Posterior cingulate gyrus (tissue), 11 donors: ENCODE results near the gene IL21R.
"Not testable (repeated sequence)": the region's sequence is repeated elsewhere in the genome, so short reads cannot be mapped to it uniquely, and the experiment has no call there.

Experiments
- DNase-seq, 10 donors: peaks; one replicate each; pipeline versions ENCODE4 v3.0.0 to v3.0.0-alpha.2; 2020 to 2021; ENCODE audit warnings: mixed read lengths in 3 of 10
- intact Hi-C: fragments of 100-400 bp; cut with DNase I; formaldehyde crosslinking; loops from one replicate; pipeline ENCODE4 v1.15.1; 2023

Gene IL21R

DNA sequence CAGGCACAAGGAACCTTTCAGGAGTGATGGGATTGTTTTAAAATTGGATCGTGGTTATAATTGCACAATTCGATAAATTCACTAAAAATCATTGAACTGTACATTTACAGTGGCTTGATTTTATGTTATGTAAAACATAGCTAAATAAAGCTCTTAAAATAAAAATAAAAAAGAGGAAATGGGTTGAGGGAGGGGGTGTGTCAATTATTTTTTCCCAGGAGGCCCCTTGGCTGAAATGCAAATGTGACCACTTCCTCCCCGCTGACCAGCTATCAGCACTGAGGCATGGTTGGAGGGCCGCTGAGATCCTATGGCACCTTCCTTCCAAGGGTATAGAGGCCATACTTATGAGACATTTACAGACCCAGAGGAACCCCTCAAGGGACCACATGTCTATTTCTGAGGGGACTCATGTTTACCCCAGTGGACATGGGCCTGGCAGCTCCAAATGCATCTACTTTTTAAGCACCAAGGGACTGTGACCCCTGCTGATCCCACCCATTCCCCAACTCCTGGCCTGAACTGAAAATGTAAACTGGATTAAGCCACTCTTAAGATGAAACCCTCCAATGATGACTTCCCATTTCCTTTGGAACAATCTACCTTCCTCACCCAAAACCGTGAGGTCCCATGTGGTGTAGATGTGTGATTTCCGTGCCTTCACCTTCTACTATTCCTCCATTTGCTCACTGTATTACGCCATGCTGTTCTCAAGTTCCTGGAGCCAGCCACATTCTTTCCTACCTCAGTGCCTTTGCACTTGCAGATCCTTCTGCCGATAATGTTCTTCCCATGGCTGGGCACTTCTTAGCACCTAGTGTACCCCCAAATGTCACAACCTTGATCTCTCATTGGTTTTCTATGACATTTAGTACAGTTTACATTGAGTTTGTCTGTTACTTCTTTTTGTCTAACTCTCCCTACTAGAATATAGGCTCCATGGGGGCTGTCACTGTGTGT is 2.8 kb upstream of the IL21R start:
- no peak for DNase-seq
- intact Hi-C loops, result no loop called here

DNA sequence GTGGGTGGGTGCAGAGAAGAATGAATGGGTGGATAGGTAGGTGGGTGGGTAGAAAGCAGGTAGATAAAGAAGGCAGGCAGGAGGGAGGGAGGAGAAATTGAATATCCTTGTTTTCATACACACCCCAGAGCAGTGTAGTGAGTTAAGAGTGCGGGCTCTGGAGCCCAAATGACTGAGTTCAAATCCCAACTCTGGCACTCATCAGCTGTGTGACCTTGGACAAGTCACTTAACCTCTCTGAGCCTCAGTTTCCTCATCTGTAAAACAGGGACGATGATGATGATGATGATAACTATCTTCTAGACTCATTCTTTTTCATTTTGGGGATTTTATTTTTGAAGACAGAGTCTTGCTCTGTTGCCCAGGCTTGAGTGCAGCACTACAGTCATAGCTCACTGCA is 2.0 kb upstream of the IL21R start:
- intact Hi-C loops, result no loop called here
- no peak for DNase-seq

DNA sequence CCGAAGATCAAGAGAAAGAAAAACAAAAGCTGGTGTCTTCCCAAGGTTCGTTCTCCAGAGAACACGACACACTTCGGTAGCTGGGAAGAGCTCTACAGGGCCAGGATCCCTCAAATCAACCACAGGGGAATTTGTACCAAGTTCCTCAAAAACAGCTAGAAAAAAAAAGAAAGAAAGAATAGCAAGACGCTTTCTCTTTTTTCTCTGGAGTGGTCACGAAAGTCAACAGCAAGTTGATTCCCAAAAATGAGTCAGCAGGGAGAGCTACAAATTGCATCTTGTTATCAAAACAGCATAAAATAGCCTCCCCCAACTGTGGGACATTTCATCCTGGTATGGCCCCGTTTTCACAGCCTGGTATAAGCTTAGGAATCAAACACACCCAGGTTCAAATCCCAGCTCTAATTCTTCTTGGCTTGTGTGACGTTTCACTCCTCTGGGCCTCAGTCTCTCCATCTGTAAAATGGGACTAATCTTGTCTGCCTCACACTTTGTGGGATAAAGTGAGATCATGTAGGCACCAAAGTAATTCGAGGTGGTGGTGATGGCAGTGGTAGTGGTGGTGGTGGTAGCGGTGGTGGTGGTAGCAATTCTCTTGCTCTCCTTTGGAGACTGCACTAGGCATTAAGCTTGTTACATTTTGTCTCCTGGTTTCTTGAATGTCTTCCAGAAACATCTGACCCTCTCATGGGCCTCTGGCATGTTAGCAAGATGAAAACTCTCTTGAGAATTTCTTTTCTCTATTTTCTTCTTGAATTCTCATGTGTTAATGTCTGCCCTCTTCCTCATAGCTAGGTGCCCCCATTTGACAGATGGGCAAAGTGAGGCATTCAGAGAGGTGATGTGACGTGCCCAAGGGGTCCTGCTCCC is 988 bp upstream of the IL21R start:
- DNase-seq, result no peak
- intact Hi-C loops, result no loop called here

DNA sequence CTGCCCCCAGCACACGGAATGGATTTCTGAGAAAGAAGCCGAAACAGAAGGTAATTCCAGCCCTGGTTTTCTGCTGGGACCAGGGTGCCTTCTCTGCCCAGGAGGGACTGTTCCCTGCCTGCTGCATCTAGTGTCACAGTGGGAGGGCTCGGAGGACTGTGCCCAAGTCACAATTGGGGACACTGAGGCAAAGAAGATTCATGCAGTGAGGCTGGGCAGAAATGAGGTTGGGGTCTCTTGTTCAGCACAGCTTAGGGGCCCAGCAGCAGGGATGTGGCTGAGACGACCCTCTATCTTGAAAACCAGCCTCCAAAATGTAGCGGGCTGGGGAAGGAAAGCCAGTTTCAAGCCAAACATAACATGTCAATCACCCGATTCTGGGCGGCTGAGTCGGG is 592 bp downstream of the IL21R start:
- intact Hi-C loops, result no loop called here
- no peak for DNase-seq

DNA sequence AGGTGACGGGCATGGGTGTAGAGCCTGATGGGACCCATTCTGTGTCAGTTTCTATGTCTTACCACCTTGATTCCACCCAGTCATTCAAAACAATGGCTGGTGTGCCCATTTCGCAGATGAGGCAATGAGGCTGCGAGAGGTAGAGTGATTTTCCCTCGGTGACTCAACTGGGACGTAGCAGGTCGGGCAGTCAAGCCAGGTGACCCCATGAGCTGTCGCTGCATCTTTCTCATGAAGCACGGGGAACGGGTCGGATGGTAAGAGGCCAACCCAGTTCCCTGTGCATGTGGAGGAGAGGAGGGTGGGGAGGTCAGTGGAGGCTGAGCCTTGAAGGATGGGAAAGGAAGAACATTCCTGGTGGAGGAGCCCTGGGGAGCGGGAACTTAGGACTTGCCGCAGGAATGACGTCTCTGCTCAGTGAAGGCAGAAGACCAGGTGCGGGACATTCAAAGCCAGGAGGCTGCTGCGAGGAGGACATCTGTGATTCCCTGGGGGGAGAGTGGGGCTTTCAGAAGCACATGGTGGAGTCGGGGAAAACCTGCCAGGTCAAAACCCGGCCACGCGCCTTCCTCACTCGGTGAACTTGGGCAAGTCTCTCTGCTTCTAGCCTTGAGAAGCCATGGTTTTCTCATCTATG is 1.1 kb downstream of the IL21R start:
- no peak for DNase-seq
- intact Hi-C loops, result no loop called here

DNA sequence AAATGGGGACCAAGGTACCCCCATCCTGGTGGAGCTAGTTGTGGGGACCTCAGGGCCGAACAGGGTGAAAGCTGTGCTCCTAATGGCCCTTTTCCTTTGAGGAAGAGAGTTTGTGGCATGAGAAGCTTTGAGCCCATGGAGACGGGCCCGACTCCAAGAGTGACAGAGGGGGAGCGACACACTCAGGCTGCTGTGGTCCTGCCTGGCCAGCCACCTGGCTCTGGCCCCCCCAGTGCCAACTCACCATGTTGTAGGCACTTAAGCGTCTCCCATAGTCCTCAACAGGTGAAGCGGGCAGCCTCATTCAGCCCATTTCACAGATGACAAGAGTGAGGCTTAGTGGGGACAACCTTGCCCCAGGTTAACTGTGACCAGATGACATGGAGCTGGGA is 1.6 kb downstream of the IL21R start:
- intact Hi-C loops, result no loop called here

DNA sequence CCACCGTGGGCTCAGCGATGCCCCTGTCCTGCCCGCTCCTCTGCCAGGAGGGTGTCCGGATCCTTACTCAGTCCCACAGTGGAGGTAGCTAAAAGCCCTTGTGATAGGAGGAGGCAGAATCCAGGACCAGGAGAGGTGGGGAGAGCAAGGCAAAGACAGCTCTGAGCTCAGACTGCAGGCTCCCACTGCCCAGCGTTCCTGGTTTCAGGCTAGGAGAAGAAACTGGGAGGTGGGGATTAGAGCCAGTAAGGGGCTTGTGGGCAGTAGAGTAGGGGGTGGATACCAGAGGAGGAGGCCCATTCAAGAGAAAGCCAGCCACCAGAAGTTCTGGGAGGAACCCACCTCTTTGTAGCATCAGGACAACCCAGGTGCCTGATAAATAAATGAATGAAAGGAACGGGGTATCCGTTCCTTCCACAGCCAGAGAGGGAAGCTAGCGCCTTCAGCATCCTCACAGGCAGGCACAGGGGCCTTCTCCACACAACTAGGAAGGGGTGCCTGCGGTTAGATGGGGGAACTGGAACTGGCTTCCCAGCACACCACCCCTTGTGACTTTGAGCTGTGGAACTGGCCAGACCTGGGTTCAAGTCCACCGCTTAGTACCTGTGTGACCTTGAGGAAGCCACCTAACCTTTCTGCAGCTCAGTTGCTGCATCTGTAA is 2.3 kb downstream of the IL21R start:
- DNase-seq, result no peak
- intact Hi-C loops, result no loop called here

More for the DNA sequence above, 1.6 kb downstream of the IL21R start:
- no peak for DNase-seq

DNA sequence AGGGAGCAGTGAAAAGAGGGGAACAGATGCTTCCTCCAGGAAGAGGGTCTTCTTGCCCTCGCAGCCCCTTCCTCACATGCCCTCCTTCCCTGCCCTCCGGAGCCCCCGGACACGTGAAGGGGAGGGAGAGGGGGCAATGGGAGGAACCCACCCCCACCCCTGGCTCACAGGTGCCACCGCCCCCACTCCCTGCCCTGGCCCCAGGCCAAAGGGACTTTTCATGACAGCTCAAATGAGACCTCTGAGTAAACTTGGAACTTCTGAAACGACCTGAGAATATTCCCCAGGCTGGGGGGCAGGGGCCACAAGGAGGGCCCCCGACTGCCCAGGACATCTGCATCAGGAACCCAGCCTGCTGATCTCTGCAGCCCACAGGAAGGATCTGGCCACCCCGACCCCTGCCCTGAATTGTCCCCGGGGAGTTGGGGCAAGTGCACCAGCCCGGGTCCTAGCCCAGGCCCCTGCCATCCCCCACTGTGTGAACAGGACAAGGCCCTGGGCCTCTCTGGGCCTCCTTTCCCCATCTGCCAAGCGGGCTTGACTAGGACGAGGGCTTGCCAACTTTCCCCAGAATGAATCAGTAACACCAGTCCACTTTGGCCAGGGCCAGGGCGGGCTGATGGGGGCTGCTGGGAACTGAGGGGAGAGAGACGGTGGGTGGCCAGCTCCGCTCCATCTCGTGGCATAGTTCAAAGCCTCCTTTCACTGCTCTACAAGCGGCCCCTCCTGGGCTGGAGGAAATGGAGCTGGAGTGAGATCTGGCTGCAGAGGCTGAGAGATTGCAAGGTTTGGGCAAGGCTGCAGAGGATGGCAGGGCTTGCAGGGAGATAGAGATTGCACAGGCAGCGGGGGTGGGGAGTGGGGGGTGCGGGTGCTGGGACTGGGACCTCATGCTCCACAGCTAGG is 3.8 kb downstream of the IL21R start:
- intact Hi-C loops, result no loop called here
- no peak for DNase-seq

DNA sequence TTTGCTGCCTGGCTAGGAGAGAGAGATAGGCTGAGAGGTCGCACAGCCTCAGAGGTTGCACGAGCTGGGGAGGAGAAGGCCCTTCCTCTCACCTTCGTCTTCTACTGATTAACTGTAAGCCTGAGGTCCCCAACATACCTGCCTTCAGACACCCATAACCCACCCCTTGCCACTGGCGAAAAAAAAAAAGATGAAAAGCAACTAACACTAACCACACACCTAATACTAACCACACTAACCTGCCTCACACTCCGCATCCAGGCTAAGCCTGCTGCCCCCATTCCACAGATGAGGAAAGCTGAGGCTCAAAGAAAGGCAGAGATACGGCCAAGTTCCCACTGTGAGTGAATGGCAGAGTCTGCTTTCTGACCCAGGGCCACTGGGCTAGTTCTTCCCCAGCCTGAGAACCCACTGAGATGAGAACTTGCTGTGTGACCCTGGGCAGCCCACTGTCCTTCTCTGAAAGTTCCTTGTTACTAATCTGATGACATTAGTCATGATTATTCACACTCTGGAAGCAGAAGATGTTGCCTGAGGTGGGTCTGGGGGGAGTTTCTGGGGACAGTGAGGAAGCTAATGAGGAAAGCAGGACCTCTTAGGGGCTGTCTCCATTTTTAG is 4.6 kb downstream of the IL21R start:
- intact Hi-C loops, result no loop called here
- DNase-seq, result no peak

DNA sequence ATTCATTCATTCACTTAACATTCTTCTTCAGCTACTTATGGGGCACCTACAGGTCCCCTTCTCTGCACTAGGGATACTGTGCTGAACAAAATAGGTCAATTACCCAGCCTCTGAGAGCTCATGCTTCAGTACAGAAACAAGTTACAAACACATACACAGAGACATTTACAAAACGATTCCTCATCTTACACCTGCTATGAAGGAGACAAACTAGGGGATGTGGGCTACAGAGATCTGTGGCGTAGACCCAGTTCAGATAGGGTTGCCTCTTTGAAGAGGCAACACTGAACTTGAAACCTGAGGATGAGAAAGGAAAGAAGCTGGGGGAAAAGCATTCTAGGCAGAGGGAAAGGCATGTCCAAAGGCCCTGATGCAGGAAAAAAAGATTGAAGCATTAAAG is 5.2 kb downstream of the IL21R start:
- no peak for DNase-seq
- intact Hi-C loops, result no loop called here

DNA sequence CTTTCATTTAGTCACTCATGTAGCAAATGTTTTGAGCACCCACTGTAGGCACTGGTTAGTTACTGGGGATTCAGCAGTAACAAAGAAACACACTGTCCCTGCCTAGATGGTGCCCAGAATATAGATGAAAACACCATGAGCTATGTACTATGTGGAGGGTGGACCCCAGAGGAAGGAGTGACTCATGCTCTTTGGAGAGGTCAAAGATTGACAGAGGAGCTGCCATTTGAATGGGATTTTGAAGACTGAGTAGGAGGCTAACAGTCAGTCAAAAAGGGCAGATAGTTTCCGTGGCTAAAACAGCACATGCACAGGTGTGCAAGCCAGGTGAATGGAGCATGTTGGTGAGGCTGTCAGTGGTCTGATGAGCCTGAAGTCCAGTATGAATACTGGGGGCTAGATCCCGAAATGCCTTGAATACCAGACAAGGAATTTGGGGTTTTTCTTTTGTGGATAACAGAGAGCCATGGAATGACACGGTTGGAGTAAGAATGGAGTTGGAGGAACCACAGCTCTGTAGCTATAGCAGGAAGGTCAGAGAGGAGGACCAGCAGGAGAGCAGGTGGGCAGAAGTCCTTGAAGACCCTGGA is 6.1 kb downstream of the IL21R start:
- no peak for DNase-seq
- intact Hi-C loops, result no loop called here

DNA sequence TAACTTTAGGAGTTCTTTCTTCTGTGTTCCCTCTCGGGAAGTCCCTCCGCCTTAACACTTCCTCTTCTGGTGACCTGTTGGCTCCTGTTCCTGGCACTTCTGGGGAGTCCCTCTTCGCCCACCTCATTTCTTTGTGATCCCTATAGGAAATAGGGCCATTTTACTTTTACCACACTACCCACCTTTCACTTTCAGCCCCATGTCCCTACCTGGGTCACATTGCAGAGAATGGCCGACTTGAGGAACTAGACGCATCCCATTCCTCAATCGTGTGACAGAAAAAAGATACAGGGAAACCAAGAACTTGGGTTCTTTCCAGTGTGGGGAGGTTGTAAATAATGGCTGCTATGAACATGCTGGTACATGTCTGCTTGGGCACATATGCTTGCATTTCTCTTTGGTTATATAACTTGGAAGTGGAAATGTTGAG is 6.6 kb downstream of the IL21R start:
- DNase-seq, result no peak
- intact Hi-C loops, result no loop called here

DNA sequence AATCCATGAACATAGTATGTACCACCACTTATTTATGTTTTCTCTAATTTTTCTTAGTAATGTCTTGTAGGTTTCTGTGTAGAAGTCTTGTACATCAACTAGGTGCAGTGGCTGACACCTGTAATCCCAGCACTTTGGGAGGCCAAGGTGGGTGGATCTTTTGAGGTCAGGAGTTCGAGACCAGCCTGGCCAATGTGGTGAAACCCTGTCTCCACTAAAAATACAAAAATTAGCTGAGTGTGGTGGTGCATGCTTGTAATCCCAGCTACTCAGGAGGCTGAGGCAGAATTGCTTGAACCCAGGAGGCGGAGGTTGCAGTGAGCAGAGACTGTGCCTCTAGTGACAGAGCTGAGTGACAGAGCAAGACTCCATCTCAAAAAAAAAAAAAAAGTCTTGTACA is 8.0 kb downstream of the IL21R start:
- DNase-seq, result not testable (repeated sequence)

DNA sequence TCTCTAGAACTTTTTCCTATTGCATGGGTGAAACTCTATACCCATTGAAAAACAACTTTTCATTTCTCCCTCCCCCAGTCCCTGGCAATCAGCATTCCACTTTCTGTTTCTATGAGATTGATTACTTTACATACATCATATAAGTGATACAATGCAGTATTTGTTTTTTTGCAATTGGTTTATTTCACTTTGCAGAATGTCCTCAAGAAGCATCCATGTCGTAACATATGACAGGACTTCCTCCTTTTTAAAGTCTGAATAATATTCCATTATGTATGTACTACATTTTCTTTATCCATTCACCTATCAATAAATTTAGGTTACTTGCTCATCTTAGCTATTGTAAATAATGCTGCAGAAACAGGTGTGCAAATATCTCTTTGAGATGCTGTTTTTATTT is 8.8 kb downstream of the IL21R start:
- intact Hi-C loops, result no loop called here
- DNase-seq, result no peak

More for the DNA sequence above, 8.0 kb downstream of the IL21R start:
- intact Hi-C loops, result not testable (repeated sequence)

DNA sequence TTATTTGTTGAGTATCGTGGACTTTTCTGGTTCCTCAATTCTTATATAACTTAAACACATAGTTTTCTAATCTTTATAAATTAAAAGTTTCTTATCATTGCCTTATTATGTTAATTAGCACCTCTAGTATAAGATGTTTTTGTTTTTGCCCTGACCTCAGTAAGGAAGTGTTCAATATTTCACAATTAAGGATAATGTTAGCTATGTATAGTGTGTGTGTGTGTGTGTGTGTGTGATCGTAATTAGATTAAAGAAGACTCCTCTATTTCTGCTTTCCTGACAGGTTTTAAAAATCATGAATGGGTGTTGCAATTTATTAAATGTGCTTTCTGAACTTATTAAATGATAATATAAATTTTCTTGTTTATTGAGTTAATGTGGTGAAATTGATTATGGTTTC is 12.0 kb downstream of the IL21R start:
- intact Hi-C loops, result no loop called here

DNA sequence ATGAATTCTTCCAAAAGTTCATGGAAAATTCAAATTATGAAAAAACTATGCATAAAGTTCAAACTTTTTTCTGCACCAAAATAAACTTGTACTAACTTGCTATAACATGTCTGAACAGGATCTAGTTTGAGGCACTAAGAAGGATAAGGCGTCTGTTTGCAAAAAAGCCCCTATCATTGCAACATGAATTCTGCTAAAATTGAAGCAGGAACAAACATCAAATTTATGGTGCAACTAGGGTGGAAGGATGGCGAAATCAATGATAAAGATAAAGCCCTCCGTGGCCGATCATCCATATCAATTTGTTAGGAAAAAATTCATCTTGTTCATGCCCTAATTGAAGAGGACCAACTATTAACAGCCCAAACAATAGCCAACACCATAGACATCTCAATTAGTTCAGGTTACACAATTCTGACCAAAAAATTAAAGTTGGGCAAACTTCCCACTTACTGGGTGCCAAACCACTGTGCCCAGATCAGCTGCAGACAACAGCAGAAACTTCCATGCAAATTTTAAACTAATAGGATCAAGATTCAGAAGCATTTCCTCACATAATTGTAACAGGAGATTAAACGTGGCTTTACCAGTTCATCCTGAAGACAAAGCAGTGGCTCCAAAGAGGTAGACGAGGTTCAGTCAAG is 12.9 kb downstream of the IL21R start:
- intact Hi-C loops, result no loop called here
- DNase-seq, result no peak

More for the DNA sequence above, 12.0 kb downstream of the IL21R start:
- DNase-seq, result no peak

DNA sequence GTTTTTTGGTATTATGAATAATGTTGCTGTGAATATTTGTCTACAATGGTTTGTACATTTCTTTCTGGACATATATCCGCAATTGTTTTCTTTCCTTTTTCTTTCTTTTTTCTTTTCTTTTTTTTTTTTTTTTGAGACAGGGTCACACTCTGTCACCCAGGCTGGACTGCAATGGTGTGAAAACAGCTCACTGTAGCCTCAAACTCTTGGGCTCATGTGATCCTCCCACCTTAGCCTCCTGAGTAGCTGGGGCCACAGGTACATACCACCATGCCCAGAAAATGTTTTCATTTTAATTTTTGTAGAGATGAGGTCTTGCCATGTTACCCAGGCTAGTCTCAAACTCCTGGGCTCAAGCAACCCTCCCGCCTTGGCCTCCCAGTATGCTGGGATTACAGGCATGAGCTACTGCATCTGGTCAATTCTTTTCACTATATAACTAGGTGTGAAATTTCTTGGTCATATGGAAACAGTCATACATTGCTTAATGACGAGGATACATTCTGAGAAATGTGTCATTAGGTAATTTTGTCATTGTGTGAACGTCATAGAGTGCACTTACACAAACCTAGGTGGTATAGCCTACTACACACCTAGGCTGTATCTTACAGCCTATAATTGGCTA is 15.2 kb downstream of the IL21R start:
- no peak for DNase-seq
- intact Hi-C loops, result no loop called here
